Right atrium auricular region (tissue), 2 donors: ENCODE results near the gene COBL. TPM values are rescaled to one million over a fixed set of nuclear protein-coding genes. Genes with fewer than 3 reads are reported as not detected.
"Not testable (repeated sequence)": the region's sequence is repeated elsewhere in the genome, so short reads cannot be mapped to it uniquely, and the experiment has no call there.

Experiments
- DNase-seq: peaks from one replicate; pipeline ENCODE4 v3.0.0-alpha.2; 2019; ENCODE audit warnings: low spot score
- H3K27ac ChIP-seq, 2 donors: fragments of 200-600 bp; sonication (generic); 1 replicate in 1 of 2; 2 replicates in 1 of 2; pipeline ENCODE4 v1.5.1; 2016 to 2019
- H3K27me3 ChIP-seq, 2 donors: fragments of 200-600 bp; sonication (generic); one replicate each; pipeline versions ENCODE4 v1.5.1 to v1.6.0; 2017 to 2019
- H3K36me3 ChIP-seq: fragments of 200-600 bp; sonication (generic); one replicate; pipeline ENCODE4 v1.5.1; 2016
- H3K4me1 ChIP-seq, 2 donors: fragments of 200-600 bp; sonication (generic); one replicate each; pipeline versions ENCODE4 v1.5.1 to v1.6.0; 2017 to 2019
- H3K4me3 ChIP-seq, 2 donors: fragments of 200-600 bp; sonication (generic); 1 replicate in 1 of 2; 2 replicates in 1 of 2; pipeline ENCODE4 v1.5.1; 2017 to 2019; ENCODE audit warnings: mild to moderate bottlenecking in 1 of 2, moderate library complexity in 1 of 2
- H3K9me3 ChIP-seq, 2 donors: fragments of 200-600 bp; sonication (generic); one replicate each; pipeline ENCODE4 v1.5.1; 2019
- total RNA-seq, 2 donors: library from RNA; depleted of rRNA; stranded (reverse); fragments of >200 nt; gene quantifications; one replicate each; pipeline ENCODE4 v1.1.0, GENCODE V29; 2016
- TF ChIP-seq, protein P1 (sequence below), 2 donors: fragments of 200-600 bp; sonication (generic); IDR thresholded peaks; one replicate each; pipeline ENCODE4 v1.5.1; 2019; ENCODE audit warnings: antibody characterized with exemption in 2 of 2

Gene COBL
- total RNA-seq, 2 donors from 2014 or later = 26.3 to 31.4 TPM

DNA sequence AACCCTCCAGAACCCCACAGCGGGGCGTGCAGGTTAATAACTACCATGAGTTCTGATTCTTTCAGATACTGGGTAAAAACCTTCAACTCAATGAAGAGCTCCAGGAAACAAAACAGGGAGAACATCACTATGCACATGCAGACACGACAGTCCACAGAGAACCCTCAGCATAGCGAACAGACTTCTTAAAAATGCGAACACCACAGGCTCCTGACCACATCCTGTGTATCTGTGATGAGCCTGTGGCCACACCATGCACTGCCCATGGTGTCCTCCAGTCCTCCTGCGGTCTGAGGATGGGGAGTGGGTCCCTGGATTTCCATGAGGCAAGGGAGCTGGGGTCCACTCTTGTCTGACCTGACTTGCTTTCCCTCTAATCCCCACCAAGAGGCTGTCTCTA is 107.2 kb downstream of the COBL start:
- DNase-seq = no peak
- Histone ChIP-seq H3K4me1 (no peaks in the 10 kb centered on the region), H3K27ac (no peak overlapping the region), H3K36me3 (no peaks in the 10 kb centered on the region), H3K27me3 (no peaks in the 10 kb centered on the region), H3K4me3 (no peak overlapping the region), H3K9me3 (peaks cover 0 to 7% of the 10 kb centered on the region in 2 donors)
- TF ChIP-seq, protein P1, sequence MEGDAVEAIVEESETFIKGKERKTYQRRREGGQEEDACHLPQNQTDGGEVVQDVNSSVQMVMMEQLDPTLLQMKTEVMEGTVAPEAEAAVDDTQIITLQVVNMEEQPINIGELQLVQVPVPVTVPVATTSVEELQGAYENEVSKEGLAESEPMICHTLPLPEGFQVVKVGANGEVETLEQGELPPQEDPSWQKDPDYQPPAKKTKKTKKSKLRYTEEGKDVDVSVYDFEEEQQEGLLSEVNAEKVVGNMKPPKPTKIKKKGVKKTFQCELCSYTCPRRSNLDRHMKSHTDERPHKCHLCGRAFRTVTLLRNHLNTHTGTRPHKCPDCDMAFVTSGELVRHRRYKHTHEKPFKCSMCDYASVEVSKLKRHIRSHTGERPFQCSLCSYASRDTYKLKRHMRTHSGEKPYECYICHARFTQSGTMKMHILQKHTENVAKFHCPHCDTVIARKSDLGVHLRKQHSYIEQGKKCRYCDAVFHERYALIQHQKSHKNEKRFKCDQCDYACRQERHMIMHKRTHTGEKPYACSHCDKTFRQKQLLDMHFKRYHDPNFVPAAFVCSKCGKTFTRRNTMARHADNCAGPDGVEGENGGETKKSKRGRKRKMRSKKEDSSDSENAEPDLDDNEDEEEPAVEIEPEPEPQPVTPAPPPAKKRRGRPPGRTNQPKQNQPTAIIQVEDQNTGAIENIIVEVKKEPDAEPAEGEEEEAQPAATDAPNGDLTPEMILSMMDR (IDR thresholded peaks at IDR 0.05) = no peak

DNA sequence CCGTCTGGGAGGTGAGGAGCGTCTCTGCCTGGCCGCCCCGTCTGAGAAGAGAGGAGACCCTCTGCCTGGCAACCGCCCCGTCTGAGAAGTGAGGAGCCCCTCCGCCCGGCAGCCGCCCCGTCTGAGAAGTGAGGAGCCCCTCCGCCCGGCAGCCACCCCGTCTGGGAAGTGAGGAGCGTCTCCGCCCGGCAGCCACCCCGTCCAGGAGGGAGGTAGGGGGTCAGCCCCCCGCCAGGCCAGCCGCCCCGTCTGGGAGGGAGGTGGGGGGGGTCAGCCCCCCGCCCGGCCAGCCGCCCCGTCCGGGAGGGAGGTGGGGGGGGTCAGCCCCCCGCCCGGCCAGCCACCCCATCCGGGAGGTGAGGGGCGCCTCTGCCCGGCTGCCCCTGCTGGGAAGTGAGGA is 108.5 kb downstream of the COBL start:
- peaks cover 0 to 13% of the 10 kb centered on the region in 2 donors for H3K9me3 ChIP-seq
- H3K4me1 ChIP-seq, H3K36me3 ChIP-seq, H3K27ac ChIP-seq, H3K4me3 ChIP-seq, H3K27me3 ChIP-seq, DNase-seq: not testable (repeated sequence)

DNA sequence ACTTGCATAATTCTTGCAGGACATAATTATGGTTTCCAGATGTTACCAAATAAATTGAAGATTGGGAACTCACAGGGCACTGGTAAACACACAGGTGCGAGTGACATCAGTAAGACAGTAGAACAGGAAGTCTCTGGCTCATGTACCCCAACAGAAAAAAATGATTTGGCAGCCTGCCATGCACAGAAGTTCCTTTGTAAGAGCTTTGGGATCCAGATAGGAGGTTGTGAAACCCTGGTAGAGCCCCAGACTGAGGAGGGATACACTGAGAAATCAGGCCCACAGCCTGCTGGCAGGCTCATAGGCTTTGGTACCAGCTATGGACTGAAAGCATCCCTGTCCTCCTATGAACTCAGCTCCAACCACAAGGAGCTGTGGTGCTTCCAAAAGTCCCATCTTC is 118.0 kb downstream of the COBL start:
- peaks cover 0 to 4% of the 10 kb centered on the region in 2 donors for H3K4me1 ChIP-seq
- H3K36me3 ChIP-seq = no peaks in the 10 kb centered on the region
- H3K27me3 ChIP-seq = no peaks in the 10 kb centered on the region
- H3K4me3 ChIP-seq = no peak overlapping the region
- DNase-seq = no peak
- H3K27ac ChIP-seq = no peak overlapping the region
- TF ChIP-seq, protein P1 (IDR thresholded peaks at IDR 0.05) = no peak
- H3K9me3 ChIP-seq = no peaks in the 10 kb centered on the region

DNA sequence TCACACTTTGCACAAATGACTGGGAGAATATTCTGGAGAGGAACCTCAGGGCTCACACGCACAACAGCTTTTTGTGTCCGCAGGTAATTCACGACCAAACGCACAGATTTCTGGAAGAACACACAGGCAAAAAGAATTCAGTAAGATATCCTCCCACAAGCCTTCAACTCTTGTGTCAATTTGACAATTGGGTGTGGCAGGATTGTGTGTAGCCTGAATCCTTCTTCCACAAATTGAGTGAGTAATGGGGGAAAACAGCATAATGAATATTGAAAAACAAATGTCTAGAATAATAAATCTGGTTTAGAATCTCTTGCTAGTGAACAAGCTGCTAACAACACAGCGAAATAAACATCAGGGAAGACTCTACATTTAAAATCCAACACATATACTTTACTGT is 125.6 kb downstream of the COBL start:
- no peaks in the 10 kb centered on the region for H3K36me3 ChIP-seq
- DNase-seq = no peak
- TF ChIP-seq, protein P1 (IDR thresholded peaks at IDR 0.05) = no peak
- H3K4me1 ChIP-seq = peaks cover 0 to 18% of the 10 kb centered on the region in 2 donors
- H3K4me3 ChIP-seq = no peak overlapping the region
- no peak overlapping the region for H3K27ac ChIP-seq
- no peaks in the 10 kb centered on the region for H3K9me3 ChIP-seq
- no peaks in the 10 kb centered on the region for H3K27me3 ChIP-seq

DNA sequence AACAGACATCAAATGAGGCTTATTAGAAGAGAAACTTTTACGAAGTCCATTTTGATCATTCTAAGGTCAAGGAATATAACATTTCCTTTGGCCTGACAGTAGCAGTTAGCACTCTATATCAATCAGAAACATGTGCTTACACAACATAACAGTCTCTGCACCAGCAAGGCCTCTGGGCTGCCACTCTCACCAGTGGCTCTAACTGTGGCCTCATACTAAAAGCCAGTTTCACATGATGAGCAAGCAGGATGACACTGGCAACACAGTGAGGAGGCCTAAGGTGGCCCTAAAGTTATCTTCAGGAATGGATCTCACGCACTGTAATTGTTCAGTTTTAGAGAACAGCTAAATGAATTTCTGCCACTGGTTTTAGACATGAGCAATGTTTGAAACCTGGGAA is 126.8 kb downstream of the COBL start:
- Histone ChIP-seq H3K4me3 (no peak overlapping the region), H3K27ac (no peak overlapping the region)
- no peak for DNase-seq

DNA sequence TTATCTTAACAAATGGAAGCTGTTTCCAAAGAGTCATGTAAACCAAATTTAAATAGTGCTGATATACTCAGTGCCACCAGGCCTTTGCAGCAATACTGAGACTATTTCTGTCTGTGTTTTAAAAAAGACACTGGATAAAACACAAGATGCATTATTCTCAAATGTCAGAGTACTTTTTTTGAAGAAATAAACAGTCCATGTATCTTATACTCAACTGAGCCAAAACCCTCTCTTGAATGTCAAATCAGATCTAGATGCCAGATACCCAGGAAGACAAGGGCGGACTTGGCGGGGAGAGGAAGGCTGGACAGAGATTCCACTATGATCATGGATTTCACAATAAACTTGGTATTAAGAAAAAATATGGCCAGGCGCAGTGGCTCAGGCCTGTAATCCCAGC is 127.6 kb downstream of the COBL start:
- Histone ChIP-seq H3K27me3 (no peaks in the 10 kb centered on the region), H3K9me3 (no peaks in the 10 kb centered on the region), H3K36me3 (no peaks in the 10 kb centered on the region), H3K4me1 (peaks cover 0 to 28% of the 10 kb centered on the region in 2 donors), H3K4me3 (no peak overlapping the region), H3K27ac (peak overlapping the region in 1 of 2 donors; percentile 73)
- DNase-seq = no peak
- TF ChIP-seq, protein P1 (IDR thresholded peaks at IDR 0.05) = no peak

More for the DNA sequence above, 126.8 kb downstream of the COBL start:
- TF ChIP-seq, protein P1 (IDR thresholded peaks at IDR 0.05) = no peak
- Histone ChIP-seq H3K9me3 (no peaks in the 10 kb centered on the region), H3K27me3 (no peaks in the 10 kb centered on the region), H3K4me1 (peaks cover 0 to 28% of the 10 kb centered on the region in 2 donors), H3K36me3 (no peaks in the 10 kb centered on the region)
